HG03432 (cell line): ENCODE results near the gene PARVB.

Experiments
- ATAC-seq: cut with Tn5 transposase; IDR thresholded peaks from one replicate; pipeline ENCODE4 v1.9.1; 2021; ENCODE audit warnings: mild to moderate bottlenecking, moderate library complexity; ENCODE audit not compliant: unreplicated experiment

Gene PARVB

DNA sequence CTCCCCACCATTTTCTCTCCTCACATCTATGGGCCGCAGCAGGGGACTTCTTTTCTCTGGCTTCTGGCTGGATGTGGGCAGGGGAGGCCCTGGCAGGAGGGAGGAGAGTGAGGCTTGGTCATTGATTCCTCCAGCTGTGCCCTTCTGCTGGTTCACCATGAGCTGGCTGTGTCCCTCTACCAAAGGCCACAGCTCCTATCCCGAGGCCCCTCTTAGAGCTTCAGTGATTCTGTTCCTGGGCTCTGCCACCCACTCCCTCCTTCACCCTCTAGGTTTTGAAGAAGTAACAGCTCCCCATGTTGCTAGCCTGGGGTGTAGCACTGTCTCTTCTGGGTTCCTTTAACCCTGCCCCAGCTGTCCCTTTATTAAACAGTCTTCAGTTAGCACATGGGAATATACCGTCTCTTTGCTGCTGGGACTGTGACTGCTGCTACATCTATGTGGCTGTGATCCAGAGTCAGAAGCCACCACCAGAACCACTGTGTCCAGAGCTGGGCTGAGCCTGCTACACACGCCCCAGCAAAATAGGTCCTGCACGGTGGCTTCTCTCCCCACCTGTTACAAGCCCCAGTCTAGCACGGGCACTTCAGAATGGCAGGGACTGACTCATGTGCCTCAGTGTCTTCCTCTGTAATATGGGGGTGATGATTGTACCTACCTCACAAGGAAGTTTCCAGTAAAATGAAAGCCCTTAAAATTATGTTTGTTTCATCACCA, 156.0 kb downstream of the PARVB start:
- ATAC-seq, result no peak

DNA sequence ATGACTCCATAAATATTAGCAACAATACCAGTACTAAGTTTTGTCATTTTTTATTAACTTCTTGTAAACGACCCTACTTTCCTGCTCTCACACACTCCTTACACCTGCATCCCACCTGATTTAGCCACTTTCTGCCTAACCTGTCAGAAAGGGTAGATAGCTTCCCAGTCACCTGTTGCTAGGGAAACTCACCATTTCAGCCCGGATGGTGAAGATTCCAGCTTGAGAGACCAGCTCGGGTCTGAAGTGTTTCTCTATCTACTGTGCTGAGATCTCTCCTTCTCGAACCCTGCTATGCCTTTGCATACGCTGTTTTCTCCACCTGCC, 156.6 kb downstream of the PARVB start, which contains the start of gene PARVG:
Gene PARVG (plus strand): TSS at position 220 of the 327 bp plus-strand sequence. CDS start 2,405 bp downstream, outside the sequence.
- ATAC-seq, result peak; percentile 48

DNA sequence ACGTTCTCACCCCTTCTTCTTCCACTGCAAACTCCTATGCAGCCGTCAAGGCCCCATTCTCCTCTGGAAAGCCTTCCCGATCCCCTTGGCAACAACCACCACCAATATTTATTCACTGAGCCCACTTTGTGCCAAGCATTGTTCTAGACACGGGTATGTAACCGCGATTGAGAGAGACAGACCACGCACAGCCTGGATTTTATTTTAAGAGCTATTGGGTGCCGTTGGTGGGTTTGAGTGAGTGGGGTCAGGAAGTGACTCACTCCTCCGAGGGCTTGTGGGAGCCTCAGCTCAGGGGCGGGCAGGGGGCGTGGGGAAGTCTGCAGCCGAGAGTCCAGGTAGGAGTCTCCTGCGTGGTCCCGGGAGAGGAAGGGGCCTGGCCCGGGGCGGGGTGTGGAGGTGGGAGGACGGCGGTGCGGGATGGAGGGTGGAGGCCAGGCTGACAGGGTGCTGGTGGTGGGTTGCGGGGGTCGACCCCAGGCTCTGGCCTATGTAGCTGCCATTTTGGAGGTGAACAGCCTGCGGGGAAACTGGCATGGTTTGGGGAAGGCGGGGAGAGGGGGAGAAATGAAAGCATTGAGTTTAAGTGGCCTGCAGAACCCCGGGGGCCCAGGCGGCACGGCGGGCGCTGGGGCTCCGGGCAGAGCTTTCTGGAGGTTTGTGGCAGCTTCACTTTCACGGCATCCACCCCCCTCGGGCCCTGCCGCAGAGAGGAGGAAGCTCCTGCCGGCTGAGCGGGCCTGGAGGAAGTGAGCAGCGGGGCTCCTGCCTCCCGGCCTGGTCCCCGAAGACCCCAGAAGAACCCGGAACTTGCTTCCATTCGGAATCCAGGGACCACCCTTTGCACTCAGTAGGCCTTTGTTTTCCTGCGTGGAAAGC, 157.2 kb downstream of the PARVB start:
- ATAC-seq, result peak; percentile 36

DNA sequence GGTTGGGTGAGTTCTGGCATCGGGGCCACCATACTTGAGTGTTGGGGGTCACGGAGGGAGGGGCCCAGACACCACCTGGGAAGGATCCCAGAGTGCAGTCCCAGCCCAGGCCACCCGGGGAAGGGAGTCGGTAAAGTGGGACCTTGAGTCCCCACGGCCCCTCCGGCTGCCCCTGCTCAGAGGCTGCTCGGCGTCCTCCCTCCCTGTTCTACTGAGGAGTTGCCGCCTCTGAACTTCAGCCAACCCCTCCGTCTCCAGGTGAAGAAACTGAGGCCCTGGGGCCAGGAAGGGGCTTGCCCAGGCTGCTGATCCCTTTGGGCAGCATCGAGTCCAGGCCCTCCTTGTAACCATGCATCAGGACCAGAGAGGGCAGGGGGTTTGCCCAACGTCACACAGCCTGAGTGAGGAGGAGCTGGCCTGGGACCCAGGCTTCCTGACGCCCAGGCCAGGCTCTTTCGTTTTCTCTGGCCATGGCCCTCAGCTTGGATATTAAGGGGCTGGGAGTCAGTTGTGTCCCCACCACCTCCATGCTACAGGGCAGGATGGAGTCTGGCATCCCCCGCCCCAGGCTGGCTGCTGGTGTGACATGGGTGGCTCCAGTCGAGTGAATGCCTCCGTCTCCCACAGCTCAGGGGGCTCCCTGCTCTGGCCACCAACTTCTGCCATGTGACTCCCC, 157.9 kb downstream of the PARVB start:
- peak; percentile 11 for ATAC-seq

DNA sequence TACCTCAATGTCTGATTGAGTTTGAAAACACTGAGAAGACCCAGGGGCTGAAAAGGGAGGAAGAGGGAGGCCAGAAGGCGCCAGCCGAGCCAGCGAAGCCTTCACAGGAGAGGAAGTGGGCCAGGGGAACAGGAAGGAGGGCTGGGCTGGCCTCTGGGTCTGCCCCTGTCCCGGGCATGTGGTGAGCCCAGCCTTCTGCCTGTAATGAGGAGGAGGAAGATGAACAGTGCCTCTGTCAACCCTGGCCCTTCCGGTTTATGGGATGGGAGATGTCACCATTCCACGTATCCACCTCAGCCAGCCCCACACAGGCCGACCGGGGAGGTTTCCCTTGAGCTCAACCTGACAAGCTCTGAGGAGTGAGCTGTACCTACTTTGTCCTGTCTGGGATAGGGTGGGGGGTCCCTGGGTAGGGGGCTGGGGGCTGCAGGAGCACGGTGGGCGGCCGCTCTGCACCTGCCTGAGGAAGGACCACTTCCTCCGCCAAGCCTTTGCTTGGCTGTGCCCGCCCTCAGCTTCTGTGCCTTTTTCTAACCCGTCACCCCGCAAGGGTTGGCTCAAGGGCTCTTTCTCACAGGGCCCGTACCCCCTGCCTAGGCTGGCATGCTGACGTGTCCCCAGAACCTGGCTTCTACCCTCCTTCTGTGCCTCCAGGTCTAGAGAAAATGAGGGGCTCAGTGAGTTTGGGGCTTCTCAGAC, 158.6 kb downstream of the PARVB start:
- ATAC-seq, result peak; percentile 42

DNA sequence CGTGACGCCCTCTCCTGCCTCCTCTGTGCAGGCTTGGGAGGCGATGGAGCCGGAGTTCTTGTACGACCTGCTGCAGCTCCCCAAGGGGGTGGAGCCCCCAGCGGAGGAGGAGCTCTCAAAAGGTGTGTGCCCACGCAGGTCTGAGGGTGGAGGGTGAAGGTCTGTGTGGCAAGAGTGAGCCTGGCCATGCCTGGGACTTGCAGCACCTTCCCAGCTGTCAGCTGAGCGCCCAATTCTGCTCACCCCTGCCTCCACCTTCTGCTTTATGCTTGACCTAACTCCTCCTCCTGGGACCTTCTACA, 159.1 kb downstream of the PARVB start:
- no peak for ATAC-seq

DNA sequence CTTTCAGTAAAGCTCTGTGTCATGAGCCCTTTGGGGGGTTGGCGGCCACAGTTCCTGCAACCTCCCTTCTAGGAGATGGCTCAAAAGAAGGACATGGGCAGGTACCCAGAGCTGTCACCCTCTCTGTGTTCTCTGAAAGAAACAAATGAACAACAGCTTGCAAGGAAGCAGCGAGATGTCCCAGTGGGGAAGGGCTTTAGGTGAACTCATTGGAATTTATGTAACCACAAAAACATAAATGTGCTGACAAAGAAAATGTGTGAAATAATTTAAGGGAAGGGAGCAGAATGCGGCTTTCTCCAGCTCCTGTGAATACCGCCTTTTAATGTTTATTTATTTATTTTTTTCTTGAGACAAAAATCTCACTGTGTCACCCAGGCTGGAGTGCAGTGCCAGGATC, 159.9 kb downstream of the PARVB start:
- ATAC-seq, result no peak

DNA sequence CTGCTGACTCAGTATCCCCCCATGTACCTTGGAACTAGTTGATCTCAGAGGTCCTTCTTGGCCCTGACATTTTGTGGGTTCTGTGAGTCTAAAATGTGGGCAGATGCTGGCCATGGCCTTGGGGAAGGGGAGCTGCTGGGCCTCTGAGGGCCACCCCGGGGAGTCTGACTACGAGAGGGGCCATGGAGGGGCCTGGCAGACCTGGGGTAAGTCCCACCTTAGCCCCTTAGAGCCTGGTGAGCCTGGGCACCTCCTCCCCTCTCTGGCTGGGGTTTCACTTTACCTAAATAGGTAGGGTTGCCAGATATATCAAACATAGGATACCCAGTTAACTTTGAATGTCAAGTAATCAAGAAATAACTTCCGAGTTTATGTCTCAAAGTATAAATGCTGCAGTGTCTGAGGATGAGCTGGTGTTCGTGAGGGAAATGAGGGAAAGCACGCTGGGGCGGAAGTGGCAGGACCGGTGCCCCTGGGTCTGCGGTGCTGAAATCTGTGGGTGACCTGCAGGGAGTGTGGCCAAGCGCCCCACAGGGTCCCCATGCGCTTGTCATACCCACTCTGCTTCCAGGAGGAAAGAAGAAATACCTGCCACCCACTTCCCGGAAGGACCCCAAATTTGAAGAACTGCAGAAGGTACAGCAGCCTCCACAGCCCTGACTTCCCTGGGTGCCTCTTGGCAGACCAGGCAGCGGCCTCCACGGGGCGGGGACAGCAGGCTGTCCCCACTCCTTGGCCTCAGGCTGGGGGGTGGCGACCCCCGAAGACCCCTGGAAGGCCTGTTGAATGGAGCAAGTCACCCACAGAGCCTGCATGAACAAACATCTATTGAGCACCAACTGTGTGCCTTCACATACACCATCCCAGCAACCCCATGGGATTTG, 161.4 kb downstream of the PARVB start:
- no peak for ATAC-seq

DNA sequence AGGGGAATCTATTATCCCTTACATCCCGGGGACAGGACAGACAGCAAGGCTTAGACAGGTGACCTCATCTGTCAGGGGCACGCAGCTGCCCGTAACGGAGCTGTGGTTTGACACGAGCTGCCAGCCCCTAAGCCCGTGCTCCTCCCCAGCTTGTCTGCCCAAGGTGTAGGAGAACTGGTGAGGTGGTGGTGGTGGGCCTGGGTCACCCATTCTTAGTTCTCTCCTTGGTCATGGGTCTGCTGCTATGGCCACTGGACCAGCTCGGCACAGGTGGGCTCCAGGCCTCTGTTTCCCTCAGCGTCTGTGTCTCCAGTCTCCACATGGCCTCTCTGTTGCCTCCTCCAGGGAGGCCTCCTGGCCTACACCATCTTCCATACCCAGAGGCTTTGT, 162.0 kb downstream of the PARVB start:
- ATAC-seq, result no peak

DNA sequence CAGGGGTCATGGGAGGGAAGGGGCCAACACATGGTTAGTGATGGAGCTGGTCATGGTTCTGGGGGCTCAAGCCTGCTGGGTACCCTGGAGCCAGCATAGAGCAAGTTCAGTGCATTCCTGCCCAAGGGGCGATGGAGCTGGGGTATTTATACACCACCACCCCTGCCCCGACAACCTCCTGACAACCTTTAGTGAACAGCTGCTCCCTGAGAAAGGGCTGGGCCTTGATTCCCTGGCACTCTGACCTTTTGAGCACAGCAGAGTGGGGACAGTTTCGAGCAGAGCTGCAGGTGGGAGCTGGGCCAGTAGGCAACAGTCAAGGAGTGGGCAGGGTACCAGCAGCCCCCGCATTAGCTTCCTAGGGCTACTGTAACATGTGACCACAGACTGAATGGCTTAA, 162.6 kb downstream of the PARVB start:
- no peak for ATAC-seq

DNA sequence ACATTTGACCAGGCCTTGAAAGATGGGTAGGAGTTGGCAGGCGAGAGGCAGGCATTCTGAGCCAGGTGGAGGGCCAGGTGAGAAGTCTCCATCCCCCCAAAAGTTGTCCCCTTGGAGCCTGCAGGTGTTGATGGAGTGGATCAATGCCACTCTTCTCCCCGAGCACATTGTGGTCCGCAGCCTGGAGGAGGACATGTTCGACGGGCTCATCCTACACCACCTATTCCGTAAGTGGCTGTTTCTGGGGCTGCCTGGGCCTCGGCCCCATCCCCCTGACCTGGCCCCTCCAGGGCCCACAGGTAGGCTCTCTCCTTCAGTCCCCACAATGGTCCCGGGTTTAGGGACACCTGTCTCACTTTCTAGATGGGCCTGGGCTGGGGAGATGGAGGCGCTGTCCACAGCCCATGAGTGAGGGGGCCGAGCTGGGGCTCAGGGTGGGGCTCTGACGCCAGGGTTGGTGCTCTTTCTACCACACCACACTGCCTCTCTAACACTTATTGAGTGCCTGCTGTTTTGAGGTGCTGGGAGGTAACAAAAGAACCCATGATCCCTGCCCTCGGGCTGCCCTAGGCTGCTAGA, 163.6 kb downstream of the PARVB start:
- ATAC-seq, result no peak

DNA sequence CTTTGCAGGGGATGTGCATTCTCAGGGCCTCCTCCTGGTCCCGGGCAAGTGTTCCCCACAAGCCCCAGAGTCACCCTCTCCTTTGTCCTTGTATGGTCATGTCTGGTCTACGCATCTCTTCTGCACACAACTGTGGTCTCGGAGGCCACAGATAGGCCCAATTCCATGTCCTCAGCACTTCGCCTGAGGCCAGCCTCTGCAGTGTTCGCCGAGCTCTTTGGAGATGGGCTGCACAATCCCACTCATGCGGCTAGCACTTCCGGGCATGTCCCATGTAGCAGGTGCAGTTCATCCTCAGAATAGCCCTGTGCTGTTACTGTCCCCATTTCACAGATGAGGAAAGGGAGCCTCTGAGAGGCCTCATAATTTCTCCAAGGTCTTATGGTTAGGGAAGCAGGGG, 164.2 kb downstream of the PARVB start:
- ATAC-seq, result no peak

DNA sequence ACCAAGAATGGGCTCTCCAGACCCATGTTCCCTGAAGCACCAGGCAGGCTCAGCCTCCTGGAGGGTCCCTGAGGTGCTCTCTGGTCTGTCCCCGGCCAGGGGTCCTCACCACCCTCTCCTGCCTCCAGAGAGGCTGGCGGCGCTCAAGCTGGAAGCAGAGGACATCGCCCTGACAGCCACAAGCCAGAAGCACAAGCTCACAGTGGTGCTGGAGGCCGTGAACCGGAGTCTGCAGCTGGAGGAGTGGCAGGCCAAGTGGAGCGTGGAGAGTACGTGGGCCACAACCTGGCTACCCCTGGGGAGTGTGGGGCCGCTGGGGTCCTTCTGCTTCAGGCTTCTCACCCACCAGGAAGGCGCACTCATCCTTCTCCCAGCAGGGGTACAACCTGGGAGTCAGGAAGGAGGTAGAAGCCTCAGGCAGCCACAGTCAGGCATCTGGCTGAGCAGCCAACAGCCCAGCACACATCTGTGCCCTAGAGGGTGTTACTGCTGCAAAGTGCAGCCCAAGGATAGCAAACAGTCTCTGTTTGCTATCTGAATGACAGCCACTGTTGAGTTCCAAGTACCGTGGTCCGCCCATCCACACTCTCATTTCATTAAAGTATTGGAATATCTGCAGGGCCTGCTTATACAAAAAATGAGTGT, 165.0 kb downstream of the PARVB start:
- ATAC-seq, result no peak

DNA sequence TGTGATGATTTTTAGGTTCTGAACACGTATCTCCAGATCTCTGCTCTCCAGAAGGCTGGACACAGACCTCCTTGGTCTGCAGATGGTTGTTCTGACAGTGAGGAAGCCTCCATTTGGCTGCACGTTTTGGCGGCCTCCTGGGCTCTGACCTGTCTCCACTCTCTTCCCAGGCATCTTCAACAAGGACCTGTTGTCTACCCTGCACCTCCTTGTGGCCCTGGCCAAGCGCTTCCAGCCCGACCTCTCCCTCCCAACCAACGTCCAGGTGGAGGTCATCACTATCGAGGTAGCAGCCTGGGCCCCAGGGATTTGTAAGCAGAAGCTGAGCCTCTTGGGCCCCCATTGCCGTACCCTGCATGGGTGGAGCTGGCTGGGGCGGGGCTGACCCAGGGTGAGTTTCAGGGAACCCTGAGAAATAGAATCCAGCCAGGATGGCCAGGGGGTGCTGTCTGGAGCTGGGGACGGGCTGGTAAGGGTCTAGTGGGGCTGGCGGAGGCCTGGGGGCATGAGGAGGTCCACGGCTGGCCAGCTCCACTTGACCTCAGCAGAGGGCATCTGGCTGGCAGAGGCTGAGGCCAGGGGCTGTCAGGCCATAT, 166.4 kb downstream of the PARVB start:
- no peak for ATAC-seq

DNA sequence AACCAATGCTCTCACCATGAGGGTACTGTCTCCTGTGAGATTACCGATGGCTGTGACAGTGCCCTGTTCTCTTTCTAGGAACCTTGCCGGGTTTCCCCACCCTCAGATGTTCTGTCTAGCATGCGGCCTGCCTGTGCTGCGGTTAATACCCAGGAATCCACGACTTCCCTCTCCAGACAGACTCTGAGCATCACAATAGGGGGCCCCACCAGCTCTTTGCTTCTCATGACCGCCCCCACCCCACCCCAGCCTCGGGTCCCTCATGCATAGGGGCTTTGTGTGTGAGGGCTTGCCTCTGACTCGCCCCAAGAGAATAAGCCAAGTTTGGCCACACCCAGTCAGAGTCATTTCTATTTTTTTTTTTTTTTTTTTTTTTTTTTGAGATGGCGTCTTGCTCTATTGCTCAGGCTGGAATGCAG, 166.9 kb downstream of the PARVB start:
- no peak for ATAC-seq

DNA sequence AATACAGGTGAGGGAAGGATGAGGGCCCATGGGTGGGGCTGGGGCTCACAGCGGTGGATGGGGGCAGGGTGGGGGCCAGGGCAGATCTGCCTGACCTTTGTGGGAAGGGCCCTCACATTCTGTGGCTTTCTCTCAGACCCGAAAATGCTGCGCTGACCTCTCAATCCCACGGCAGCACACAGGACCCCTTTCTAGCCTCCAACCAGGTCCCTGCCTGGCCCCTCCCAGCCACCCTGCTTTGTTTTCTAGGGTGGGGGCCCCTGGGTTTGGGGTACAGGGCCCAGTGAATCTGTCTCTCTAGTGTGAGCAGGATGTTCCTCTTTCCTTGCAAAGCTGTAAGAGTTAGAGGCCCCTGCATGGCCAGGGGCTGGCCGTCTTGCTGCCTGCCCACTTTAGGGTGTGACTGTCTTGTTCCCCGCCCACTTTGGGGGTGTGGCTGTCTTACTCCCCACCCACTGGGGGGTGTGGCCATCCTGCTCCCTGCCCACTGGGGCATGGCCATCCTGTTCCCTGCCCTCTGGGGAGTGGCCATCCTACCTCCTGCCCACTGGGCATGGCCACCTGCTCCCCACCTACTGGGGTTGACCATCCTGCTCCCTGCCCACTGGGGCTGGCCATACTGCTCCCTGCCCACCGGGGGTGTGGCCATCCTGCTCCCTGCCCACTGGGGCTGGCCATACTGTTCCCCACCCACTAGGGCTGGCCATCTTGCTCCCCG, 168.2 kb downstream of the PARVB start:
- ATAC-seq, result no peak

DNA sequence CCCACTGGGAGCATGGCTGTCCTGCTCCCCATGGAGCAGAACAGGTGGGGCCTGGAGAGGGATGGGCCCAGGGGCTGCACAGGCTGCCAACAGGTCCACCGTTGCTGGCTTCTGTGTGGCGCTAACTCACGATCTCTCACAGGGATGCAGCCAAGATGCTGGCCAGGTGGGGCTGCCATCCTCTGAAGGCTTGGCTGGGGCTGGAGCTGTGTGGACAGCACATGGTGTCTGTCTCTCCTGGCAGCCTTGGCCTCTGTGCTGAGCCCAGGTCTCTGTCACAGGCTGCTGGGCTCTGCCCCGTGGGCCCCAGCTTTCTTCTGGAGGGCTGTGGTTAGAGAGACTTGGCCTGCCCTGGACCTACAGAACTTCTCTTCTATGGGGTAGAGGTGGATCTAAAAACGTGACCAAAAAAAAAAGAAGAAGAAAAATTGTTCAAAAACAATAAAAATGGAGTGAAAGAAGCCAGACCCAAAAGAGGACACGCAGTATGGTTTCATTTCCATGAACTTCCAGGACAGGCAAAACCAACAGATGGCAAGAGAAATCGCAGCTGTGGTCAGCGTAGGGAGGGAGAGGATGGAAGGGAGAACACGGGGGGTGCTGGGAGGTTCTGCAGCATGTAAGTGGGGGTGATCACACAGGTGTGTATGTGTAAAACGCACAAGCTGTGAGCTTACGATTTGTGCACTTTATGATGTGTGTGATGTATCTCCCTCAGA, 168.9 kb downstream of the PARVB start:
- ATAC-seq, result no peak

DNA sequence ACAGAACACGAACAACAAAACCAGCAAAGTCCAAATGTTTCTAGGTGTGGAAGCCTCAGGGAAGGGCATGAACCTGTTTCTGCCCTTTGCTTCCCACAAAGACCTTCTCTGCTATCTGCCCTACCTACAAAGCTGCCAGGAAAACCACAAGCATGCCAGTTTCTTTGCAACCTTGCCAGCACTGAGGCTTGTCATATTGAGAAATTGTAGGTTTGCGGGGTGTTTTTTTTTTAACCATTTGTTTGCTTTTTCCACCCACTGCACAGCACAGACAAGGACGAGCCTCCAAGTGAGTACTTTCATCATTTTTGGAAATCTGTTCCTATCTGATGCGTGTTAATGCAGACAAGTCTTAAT, 169.4 kb downstream of the PARVB start:
- ATAC-seq, result no peak
